ENCODE data around the gene ARHGAP6. TPM values are rescaled to one million over a fixed set of nuclear protein-coding genes. Genes with fewer than 3 reads are reported as not detected.
"Not testable (repeated sequence)": the region's sequence is repeated elsewhere in the genome, so short reads cannot be mapped to it uniquely, and the experiment has no call there.

ARHGAP6 gene
- total RNA-seq, 3 donors from 2014 or later: 10.1 to 32.6 (median 14.7) TPM

DNA sequence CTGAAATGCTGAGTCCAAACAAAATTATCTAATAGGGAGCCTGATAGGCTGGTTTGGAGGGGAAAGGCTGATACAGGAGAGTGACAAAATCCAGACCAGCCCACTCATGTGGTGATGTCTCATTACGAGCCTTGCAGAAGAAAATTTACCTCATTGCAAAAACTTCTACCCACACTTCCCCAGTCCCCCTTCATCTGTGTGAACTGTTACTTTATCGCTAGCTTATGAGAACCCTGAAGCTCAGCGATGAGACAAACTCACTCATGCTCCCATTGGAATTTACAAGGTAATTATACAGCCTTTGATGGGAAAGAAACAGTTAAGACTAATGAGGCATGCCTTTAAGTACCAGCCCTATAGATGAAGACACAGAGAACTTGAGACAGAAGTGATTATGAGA lies 76.1 kb downstream of the ARHGAP6 start:
- intact Hi-C loops (cut with DNase I; ENCODE audit: low total_unique reads): no loop called here
- DNase-seq (ENCODE audit: low spot score in 2 of 2): no peak
- H3K9me3 ChIP-seq: peaks cover 0 to 6% of the 10 kb centered on the region in 2 donors
- TF ChIP-seq POLR2A (IDR thresholded peaks at IDR 0.05) (no peak), POLR2AphosphoS5 (IDR thresholded peaks at IDR 0.05) (no peak)
- TF ChIP-seq, protein P1, sequence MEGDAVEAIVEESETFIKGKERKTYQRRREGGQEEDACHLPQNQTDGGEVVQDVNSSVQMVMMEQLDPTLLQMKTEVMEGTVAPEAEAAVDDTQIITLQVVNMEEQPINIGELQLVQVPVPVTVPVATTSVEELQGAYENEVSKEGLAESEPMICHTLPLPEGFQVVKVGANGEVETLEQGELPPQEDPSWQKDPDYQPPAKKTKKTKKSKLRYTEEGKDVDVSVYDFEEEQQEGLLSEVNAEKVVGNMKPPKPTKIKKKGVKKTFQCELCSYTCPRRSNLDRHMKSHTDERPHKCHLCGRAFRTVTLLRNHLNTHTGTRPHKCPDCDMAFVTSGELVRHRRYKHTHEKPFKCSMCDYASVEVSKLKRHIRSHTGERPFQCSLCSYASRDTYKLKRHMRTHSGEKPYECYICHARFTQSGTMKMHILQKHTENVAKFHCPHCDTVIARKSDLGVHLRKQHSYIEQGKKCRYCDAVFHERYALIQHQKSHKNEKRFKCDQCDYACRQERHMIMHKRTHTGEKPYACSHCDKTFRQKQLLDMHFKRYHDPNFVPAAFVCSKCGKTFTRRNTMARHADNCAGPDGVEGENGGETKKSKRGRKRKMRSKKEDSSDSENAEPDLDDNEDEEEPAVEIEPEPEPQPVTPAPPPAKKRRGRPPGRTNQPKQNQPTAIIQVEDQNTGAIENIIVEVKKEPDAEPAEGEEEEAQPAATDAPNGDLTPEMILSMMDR (IDR thresholded peaks at IDR 0.05): no peak
- H3K27ac ChIP-seq: no peak overlapping the region
- no peak overlapping the region for H3K4me3 ChIP-seq
- H3K36me3 ChIP-seq: no peaks in the 10 kb centered on the region
- H3K27me3 ChIP-seq: peaks cover 0 to 21% of the 10 kb centered on the region in 2 donors
- no peaks in the 10 kb centered on the region for H3K4me1 ChIP-seq

DNA sequence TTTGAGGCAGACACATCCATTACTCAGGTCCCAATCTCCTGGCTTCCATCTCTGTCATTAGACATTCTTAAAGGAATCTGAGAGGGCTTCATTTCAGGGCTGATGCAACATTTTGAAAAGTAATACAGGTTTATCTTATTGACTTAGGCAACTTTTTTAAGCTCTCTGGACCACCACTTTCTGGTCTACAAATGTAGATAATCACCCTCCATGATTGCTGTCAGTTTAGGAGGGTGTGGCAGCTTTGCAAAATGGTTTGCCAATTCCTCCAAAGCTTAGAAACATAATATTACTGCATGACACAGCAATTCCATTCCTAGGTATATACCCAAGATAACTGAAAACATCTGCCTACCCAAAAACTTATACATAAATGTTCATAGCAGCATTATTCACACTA lies 77.6 kb downstream of the ARHGAP6 start:
- H3K36me3 ChIP-seq: no peaks in the 10 kb centered on the region
- no peak for DNase-seq (ENCODE audit: low spot score in 2 of 2)
- no peak overlapping the region for H3K27ac ChIP-seq
- no peaks in the 10 kb centered on the region for H3K4me1 ChIP-seq
- H3K4me3 ChIP-seq: no peak overlapping the region
- peaks cover 0 to 21% of the 10 kb centered on the region in 2 donors for H3K27me3 ChIP-seq
- no peak for TF ChIP-seq POLR2A (IDR thresholded peaks at IDR 0.05)
- TF ChIP-seq POLR2AphosphoS5 (IDR thresholded peaks at IDR 0.05): no peak
- TF ChIP-seq, protein P1 (IDR thresholded peaks at IDR 0.05): no peak
- peaks cover 0 to 6% of the 10 kb centered on the region in 2 donors for H3K9me3 ChIP-seq
- intact Hi-C loops (cut with DNase I; ENCODE audit: low total_unique reads): no loop called here

DNA sequence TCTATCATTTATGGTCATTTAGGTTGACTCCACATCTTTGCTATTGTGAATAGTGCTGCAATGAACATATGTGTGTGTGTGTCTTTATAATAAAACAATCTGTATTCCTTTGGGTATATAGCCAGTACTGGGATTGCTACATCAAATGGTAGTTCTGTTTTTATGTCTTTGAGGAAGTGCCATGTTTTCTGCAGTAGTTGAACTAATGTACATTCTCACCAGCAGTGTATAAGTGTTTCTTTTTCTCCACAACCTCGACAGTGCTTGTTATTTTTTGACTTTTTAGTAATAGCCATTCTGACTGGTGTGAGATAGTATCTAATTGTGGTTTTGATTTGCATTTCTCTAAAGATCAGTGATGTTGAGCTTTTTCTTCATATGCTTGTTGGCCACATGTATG lies 80.5 kb downstream of the ARHGAP6 start:
- Histone ChIP-seq H3K27ac (no peak overlapping the region), H3K4me1 (no peaks in the 10 kb centered on the region), H3K9me3 (peaks cover 0 to 6% of the 10 kb centered on the region in 2 donors), H3K4me3 (no peak overlapping the region), H3K27me3 (peaks cover 0 to 16% of the 10 kb centered on the region in 2 donors), H3K36me3 (no peaks in the 10 kb centered on the region)
- no peak for TF ChIP-seq POLR2A (IDR thresholded peaks at IDR 0.05)
- TF ChIP-seq, protein P1 (IDR thresholded peaks at IDR 0.05): no peak
- no peak for TF ChIP-seq POLR2AphosphoS5 (IDR thresholded peaks at IDR 0.05)
- no peak for DNase-seq (ENCODE audit: low spot score in 2 of 2)
- intact Hi-C loops (cut with DNase I; ENCODE audit: low total_unique reads): no loop called here

DNA sequence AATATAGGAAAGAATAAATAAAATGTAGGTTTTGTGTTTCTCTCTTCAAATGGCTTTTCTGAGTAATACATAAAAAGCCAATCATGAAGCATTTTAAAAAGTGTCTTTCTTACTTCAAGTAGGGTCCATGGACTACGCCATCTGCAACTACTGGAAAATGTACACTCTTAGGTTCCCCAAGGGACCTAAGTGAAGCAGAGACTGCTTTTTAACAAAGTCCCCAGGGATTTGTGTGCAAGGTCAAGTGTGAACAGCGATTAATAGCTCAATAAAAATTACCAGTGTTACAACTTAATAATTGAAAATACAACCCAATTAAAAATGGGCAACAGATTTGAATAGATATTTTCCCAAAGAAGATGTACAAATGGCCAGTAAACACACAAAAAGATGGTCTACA lies 84.9 kb downstream of the ARHGAP6 start:
- peaks cover 0 to 8% of the 10 kb centered on the region in 2 donors for H3K27me3 ChIP-seq
- H3K9me3 ChIP-seq: no peaks in the 10 kb centered on the region
- DNase-seq (ENCODE audit: low spot score in 2 of 2): no peak
- no peaks in the 10 kb centered on the region for H3K4me1 ChIP-seq
- intact Hi-C loops (cut with DNase I; ENCODE audit: low total_unique reads): no loop called here
- H3K4me3 ChIP-seq: no peak overlapping the region
- TF ChIP-seq, protein P1 (IDR thresholded peaks at IDR 0.05): no peak
- no peak for TF ChIP-seq POLR2AphosphoS5 (IDR thresholded peaks at IDR 0.05)
- no peak for TF ChIP-seq POLR2A (IDR thresholded peaks at IDR 0.05)
- H3K27ac ChIP-seq: no peak overlapping the region
- H3K36me3 ChIP-seq: no peaks in the 10 kb centered on the region

DNA sequence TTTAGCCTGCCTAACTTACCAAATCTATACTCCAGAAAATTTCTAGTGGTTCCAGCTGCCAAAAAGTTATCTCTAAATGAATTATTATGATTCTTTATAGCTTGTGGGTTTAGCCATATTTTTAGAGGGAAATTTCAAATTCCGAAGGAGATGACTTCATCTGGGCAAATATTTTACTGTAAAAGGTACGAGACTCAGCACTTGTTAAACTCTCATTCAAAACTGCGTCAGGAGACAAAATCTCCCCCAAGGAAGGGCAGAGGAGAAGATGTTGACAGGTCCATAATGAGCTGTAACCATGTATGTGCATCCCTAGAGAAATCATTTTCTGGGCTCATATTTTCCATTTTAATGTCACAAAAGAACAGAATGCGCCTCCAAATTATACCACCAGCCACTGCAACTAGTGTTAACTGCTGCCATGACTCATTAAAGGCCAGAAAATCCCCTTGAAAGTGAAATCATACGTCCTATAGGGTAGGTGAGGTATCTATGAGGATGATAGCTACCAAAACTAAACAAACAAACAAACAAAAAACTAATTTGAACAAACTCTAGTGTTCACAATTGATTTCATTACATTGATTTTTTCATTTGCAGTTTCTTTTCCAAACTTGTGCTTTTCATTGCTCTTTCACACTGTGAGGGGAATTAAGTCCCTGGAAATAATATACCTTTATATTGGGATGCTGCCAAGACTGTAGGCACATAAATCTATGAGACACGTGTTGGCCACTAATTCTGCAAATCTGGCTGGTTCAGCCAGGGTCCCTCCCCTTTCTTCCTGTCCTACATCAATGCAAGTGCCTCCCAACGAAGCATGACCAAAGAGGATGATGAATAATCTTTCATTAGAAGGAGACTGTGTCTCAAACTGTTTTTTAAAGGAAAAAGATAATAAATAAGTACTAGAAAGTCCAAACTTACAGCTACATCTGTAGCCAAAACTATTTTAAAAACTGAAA lies 85.8 kb downstream of the ARHGAP6 start:
- no peak overlapping the region for H3K4me3 ChIP-seq
- H3K9me3 ChIP-seq: no peaks in the 10 kb centered on the region
- peaks cover 0 to 12% of the 10 kb centered on the region in 2 donors for H3K27me3 ChIP-seq
- intact Hi-C loops (cut with DNase I; ENCODE audit: low total_unique reads): loop anchor here (5.0 kb wide), 1 partner anchor 933 kb away; no protein-coding TSS in a partner anchor
- DNase-seq (ENCODE audit: low spot score in 2 of 2): no peak
- no peaks in the 10 kb centered on the region for H3K36me3 ChIP-seq
- no peak for TF ChIP-seq POLR2A (IDR thresholded peaks at IDR 0.05)
- TF ChIP-seq POLR2AphosphoS5 (IDR thresholded peaks at IDR 0.05): no peak
- TF ChIP-seq, protein P1 (IDR thresholded peaks at IDR 0.05): no peak
- H3K4me1 ChIP-seq: no peaks in the 10 kb centered on the region
- H3K27ac ChIP-seq: no peak overlapping the region

DNA sequence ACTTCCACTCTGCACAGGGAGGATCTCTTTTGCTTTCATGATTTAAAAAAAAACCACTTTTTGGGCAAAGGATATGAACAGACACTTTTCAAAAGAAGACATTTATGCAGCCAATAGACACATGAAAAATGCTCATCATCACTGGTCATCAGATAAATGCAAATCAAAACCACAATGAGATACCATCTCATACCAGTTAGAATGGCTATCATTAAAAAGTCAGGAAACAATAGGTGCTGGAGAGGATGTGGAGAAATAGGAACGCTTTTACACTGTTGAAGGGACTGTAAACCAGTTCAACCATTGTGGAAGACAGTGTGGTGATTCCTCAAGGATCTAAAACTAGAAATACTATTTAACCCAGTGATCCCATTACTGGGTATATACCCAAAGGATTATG lies 87.4 kb downstream of the ARHGAP6 start:
- H3K36me3 ChIP-seq; H3K4me1 ChIP-seq; H3K9me3 ChIP-seq; DNase-seq (ENCODE audit: low spot score in 2 of 2); H3K4me3 ChIP-seq; H3K27ac ChIP-seq: not testable (repeated sequence)
- intact Hi-C loops (cut with DNase I; ENCODE audit: low total_unique reads): loop anchor here (5.0 kb wide), 1 partner anchor 931 kb away; no protein-coding TSS in a partner anchor
- H3K27me3 ChIP-seq: peaks cover 0 to 12% of the 10 kb centered on the region in 2 donors
